ENCODE data around the gene SYT17.

DNA sequence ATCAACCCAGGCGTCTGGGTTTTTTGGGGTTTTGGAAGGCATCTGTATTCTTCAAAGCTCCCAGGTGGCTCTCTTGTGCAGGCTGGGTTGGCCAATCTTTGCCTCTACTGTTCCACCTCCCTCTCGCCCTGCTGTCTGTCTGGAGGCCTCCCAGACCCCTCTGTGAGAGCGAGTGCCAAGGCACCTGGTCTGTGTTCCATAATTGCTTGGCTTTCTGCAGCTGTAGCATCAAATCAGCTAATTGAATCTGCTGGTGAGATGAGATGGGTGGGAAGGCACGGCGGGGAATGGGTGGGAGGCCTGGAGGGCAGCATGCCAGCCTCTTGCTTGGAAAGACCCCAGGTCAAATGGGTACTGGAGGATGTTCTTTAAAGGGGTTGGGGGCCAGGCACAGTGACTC lies 64.9 kb downstream of the SYT17 start:
- no peak for TF ChIP-seq POLR2A (IDR thresholded peaks at IDR 0.05)
- TF ChIP-seq, protein P1, sequence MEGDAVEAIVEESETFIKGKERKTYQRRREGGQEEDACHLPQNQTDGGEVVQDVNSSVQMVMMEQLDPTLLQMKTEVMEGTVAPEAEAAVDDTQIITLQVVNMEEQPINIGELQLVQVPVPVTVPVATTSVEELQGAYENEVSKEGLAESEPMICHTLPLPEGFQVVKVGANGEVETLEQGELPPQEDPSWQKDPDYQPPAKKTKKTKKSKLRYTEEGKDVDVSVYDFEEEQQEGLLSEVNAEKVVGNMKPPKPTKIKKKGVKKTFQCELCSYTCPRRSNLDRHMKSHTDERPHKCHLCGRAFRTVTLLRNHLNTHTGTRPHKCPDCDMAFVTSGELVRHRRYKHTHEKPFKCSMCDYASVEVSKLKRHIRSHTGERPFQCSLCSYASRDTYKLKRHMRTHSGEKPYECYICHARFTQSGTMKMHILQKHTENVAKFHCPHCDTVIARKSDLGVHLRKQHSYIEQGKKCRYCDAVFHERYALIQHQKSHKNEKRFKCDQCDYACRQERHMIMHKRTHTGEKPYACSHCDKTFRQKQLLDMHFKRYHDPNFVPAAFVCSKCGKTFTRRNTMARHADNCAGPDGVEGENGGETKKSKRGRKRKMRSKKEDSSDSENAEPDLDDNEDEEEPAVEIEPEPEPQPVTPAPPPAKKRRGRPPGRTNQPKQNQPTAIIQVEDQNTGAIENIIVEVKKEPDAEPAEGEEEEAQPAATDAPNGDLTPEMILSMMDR (IDR thresholded peaks at IDR 0.05) = no peak
